Mesendoderm (in vitro differentiated cells): ENCODE measurements around the gene EFCAB13. TPM values are rescaled to one million over a fixed set of nuclear protein-coding genes. Genes with fewer than 3 reads are reported as not detected.

Experiments
- DNase-seq: peaks from one replicate; pipeline ENCODE4 v3.0.0; 2013
- H2AK5ac ChIP-seq: 2 replicates; pipeline ENCODE4 v1.6.1; 2013; ENCODE audit warnings: low read length, inconsistent platforms
- H2BK120ac ChIP-seq: 2 replicates; pipeline ENCODE4 v1.6.1; 2013; ENCODE audit warnings: low read depth, mild to moderate bottlenecking, low read length, moderate library complexity, mixed read lengths
- H2BK15ac ChIP-seq: replicated peaks from 2 replicates; pipeline ENCODE4 v1.6.1; 2013; ENCODE audit warnings: low read depth, mild to moderate bottlenecking, moderate library complexity
- H2BK5ac ChIP-seq: 2 replicates; pipeline ENCODE4 v1.6.1; 2013; ENCODE audit warnings: low read length, inconsistent platforms
- H3K18ac ChIP-seq: 2 replicates; pipeline ENCODE4 v1.6.1; 2013; ENCODE audit warnings: mild to moderate bottlenecking, low read length, mixed read lengths
- H3K23ac ChIP-seq: one replicate; pipeline ENCODE4 v1.6.1; 2013; ENCODE audit warnings: low read length
- H3K27ac ChIP-seq: 2 replicates; pipeline ENCODE4 v1.5.1; 2013; ENCODE audit warnings: low read depth, mild to moderate bottlenecking, inconsistent platforms, low read length, moderate library complexity
- H3K27me3 ChIP-seq: 2 replicates; pipeline ENCODE4 v1.6.1; 2013; ENCODE audit warnings: low read length, control low read depth, mild to moderate bottlenecking, inconsistent platforms; ENCODE audit not compliant: insufficient read depth, poor library complexity
- H3K36me3 ChIP-seq: 2 replicates; pipeline ENCODE4 v1.6.1; 2013; ENCODE audit warnings: low read length, inconsistent platforms; ENCODE audit not compliant: control insufficient read depth, insufficient read depth
- H3K4ac ChIP-seq: one replicate; pipeline ENCODE4 v1.6.1; 2013; ENCODE audit warnings: low read depth, mild to moderate bottlenecking, low read length, moderate library complexity
- H3K4me1 ChIP-seq: 2 replicates; pipeline ENCODE4 v1.6.1; 2013; ENCODE audit warnings: low read depth, low read length, inconsistent platforms; ENCODE audit not compliant: control insufficient read depth
- H3K4me2 ChIP-seq: 2 replicates; pipeline ENCODE4 v1.6.1; 2013; ENCODE audit warnings: low read length
- H3K4me3 ChIP-seq: 2 replicates; pipeline ENCODE4 v1.5.1; 2013; ENCODE audit warnings: mild to moderate bottlenecking, low read length
- H3K56ac ChIP-seq: one replicate; pipeline ENCODE4 v1.6.1; 2013; ENCODE audit warnings: low read length
- H3K79me1 ChIP-seq: 2 replicates; pipeline ENCODE4 v1.6.1; 2013; ENCODE audit warnings: low read length, inconsistent platforms
- H3K79me2 ChIP-seq: 2 replicates; pipeline ENCODE4 v1.6.1; 2013; ENCODE audit warnings: mild to moderate bottlenecking, low read length; ENCODE audit not compliant: control insufficient read depth, insufficient read depth
- H3K9ac ChIP-seq: 2 replicates; pipeline ENCODE4 v1.6.1; 2013; ENCODE audit warnings: low read length, inconsistent platforms
- H4K5ac ChIP-seq: one replicate; pipeline ENCODE4 v1.6.1; 2013; ENCODE audit warnings: low read length
- H4K8ac ChIP-seq: one replicate; pipeline ENCODE4 v1.6.1; 2013; ENCODE audit warnings: low read depth, mild to moderate bottlenecking, control low read depth, low read length, moderate library complexity
- WGBS: extraction: QIAGEN DNeasy Blood & Tissue Kit; methylation state at CpG from one replicate; pipeline ENCODE4 v1.1.7; 2013; ENCODE audit warnings: low lambda C conversion rate, missing lambda C conversion rate; ENCODE audit not compliant: insufficient coverage; ENCODE audit errors: extremely low coverage; 5-methylcytosine and 5-hydroxymethylcytosine counted together
- polyA plus RNA-seq, 2 experiments: library from polyadenylated mRNA; stranded (reverse); fragments of 200-250 nt; gene quantifications; one replicate each; pipeline ENCODE4 v1.2.3, GENCODE V29; 2013

The EFCAB13 gene, protein sequence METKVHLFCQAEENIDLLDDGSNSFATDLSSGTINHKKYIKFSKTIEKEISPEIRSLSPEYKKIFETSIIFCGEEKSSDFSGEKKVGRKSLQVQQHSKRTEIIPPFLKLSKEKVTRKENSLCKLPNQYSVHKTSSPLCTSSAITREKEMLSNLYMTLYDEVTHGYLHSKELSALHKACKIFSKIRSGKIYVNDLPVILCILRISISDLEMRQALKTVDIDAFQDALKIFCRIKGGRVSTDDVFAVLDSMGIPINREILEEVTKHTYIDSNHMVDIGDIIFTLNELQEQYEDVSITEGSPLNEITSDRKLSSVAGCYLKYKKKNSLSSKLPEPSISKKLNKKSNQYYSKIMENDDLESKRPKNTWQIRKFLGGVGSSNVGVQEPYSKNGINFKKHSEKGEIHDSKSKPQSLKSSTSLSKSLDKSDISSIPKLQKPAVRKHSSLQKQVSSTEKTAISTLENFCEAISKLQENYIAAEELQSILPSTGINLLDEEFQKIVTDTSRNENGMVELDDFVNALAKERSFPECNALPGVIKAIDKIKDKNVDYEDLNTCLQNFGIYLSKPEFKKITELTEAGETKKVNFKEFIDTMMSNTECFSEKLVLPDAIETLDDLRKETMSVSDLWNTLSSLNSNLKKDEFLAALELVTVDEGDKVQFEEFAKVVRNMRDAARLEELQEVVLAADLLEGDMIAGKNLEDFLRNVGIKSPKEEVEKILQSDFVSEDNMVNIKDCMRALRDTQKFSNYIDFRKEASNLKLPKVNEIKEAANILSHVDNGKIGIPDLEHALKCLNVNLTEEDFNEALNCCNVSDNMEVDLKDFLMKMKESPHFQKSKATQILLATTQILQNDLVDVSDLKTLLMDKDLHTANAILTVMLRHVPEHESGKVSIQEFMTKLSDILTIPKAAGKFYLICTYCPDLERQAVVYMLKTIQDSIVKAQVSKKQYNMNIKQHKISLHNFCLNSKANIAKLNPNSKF
- polyA plus RNA-seq (2013, experiment 1 of 2) = 0.31 TPM
- 0.31 TPM for polyA plus RNA-seq (2013, experiment 2 of 2)

GRCh38 chr17:47323382-47324223, at the start of gene EFCAB13:
TSS of gene EFCAB13 (plus strand) at chr17:47323955. CDS start at chr17:47328354, 4,399 bp downstream.
- H2BK15ac ChIP-seq = no peak within 1 kb of the TSS
- H3K79me2 ChIP-seq = no peaks in the 10 kb centered on the region
- H3K23ac ChIP-seq = peak within 1 kb of the TSS; percentile 60
- no peaks in the 10 kb centered on the region for H3K36me3 ChIP-seq
- H3K4me2 ChIP-seq = peak within 1 kb of the TSS; percentile 90
- H3K4me1 ChIP-seq = peaks cover 2% of the 10 kb centered on the region
- peak; percentile 96 for DNase-seq
- no peak within 1 kb of the TSS for H3K27ac ChIP-seq
- no peaks in the 10 kb centered on the region for H3K79me1 ChIP-seq
- H4K8ac ChIP-seq = no peak within 1 kb of the TSS
- WGBS = no CpG with 5 or more reads among the region's 72 CpGs
- H3K9ac ChIP-seq = peak within 1 kb of the TSS; percentile 82
- H4K5ac ChIP-seq = peak within 1 kb of the TSS; percentile 86
- no peaks in the 10 kb centered on the region for H3K27me3 ChIP-seq
- no peak within 1 kb of the TSS for H2BK5ac ChIP-seq
- H3K4ac ChIP-seq = peak within 1 kb of the TSS; percentile 8
- peak within 1 kb of the TSS; percentile 42 for H3K18ac ChIP-seq
- H3K4me3 ChIP-seq = peak within 1 kb of the TSS; percentile 47
- no peak within 1 kb of the TSS for H2BK120ac ChIP-seq
- H2AK5ac ChIP-seq = no peak within 1 kb of the TSS
- H3K56ac ChIP-seq = peak within 1 kb of the TSS; percentile 93

DNA sequence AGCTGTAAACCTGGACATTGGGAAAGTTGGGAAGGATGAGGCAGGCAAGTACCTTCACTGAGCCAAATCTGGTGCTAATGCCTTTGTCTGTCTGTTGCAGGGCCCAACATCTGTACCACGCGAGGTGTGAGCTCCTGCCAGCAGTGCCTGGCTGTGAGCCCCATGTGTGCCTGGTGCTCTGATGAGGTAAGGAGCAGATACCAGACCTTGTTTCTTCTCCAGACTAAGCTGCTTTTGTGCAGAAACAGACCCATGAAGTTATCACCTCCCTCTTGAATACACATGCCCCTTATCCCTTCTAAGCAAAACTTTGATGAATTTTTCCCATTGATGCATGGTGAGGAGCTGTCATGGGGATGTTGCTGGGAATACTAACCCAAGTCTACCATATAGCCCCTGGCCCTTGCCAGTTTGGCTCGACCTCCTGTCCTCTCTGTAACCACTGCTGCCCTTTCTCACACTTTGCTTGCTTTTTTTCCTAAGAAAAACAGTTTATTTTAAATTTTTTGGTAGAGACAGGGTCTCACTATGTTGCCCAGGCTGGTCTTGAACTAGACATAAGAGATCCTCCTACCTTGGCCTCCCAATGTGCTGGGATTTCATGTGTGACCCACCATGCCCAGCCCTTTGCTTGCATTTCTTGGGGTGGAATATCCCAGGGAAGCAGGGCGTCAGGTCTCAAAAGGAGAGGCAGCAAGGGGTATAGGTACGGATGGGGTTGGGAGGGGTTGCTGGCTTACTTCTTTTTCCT, 49.3 kb upstream of the EFCAB13 start:
- H3K4me1 ChIP-seq = peaks cover 12% of the 10 kb centered on the region
- DNase-seq = peak; percentile 60
- H3K36me3 ChIP-seq = no peaks in the 10 kb centered on the region
- H2AK5ac ChIP-seq = no peak overlapping the region
- no peak overlapping the region for H2BK120ac ChIP-seq
- H3K79me1 ChIP-seq = no peaks in the 10 kb centered on the region
- H4K5ac ChIP-seq = no peak overlapping the region
- no peak overlapping the region for H2BK5ac ChIP-seq
- H3K27ac ChIP-seq = peak overlapping the region; percentile 74
- no peak overlapping the region for H3K9ac ChIP-seq
- no peak overlapping the region for H2BK15ac ChIP-seq
- H3K56ac ChIP-seq = no peak overlapping the region
- H3K23ac ChIP-seq = no peak overlapping the region
- no peak overlapping the region for H3K4me2 ChIP-seq
- no peak overlapping the region for H4K8ac ChIP-seq
- H3K4me3 ChIP-seq = no peak overlapping the region
- no peaks in the 10 kb centered on the region for H3K79me2 ChIP-seq
- whole genome bisulfite sequencing = no CpG with 5 or more reads among the region's 5 CpGs
- no peaks in the 10 kb centered on the region for H3K27me3 ChIP-seq
- peak overlapping the region; percentile 52 for H3K18ac ChIP-seq
- no peak overlapping the region for H3K4ac ChIP-seq

GRCh38 chr17:47275245-47275984, 48.3 kb upstream of the EFCAB13 start:
- no peak overlapping the region for H2BK15ac ChIP-seq
- no peaks in the 10 kb centered on the region for H3K36me3 ChIP-seq
- peak overlapping the region; percentile 51 for H2BK120ac ChIP-seq
- H3K23ac ChIP-seq = no peak overlapping the region
- WGBS = no CpG with 5 or more reads among the region's 13 CpGs
- peak overlapping the region; percentile 21 for H3K4ac ChIP-seq
- no peak overlapping the region for H2AK5ac ChIP-seq
- peak; percentile 89 for DNase-seq
- H3K27me3 ChIP-seq = no peaks in the 10 kb centered on the region
- peak overlapping the region; percentile 28 for H2BK5ac ChIP-seq
- H3K56ac ChIP-seq = peak overlapping the region; percentile 42
- no peak overlapping the region for H3K4me3 ChIP-seq
- H3K18ac ChIP-seq = peak overlapping the region; percentile 92
- peak overlapping the region; percentile 74 for H3K27ac ChIP-seq
- peak overlapping the region; percentile 6 for H3K4me2 ChIP-seq
- no peaks in the 10 kb centered on the region for H3K79me2 ChIP-seq
- H3K79me1 ChIP-seq = no peaks in the 10 kb centered on the region
- H3K4me1 ChIP-seq = peaks cover 12% of the 10 kb centered on the region
- H4K8ac ChIP-seq = no peak overlapping the region
- H4K5ac ChIP-seq = no peak overlapping the region
- H3K9ac ChIP-seq = no peak overlapping the region

DNA sequence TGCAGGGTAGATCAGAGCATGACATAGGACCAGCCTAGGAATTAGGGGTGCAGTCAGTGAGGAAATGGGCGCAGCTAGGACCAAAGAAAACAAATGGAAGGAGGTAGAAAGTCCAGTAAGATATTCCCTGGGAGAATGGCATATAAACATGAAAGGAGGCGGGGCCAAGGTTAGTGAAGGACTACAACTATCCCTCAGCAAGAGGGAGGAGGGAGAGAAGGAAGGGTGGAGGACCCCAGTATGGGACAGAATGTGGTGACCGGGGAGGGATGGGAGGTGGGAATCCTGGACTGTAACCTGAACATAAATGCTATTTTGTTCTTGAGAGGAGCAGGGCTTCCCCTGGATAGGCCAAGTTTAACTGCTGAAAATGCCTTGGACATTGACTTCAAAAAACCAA, 47.3 kb upstream of the EFCAB13 start:
- Histone ChIP-seq H2BK5ac (peak overlapping the region; percentile 31), H3K4me2 (no peak overlapping the region), H3K4ac (peak overlapping the region; percentile 49), H4K5ac (no peak overlapping the region), H3K4me3 (no peak overlapping the region), H2BK15ac (peak overlapping the region; percentile 61), H3K18ac (peak overlapping the region; percentile 92), H3K79me1 (no peaks in the 10 kb centered on the region), H2BK120ac (peak overlapping the region; percentile 51), H2AK5ac (peak overlapping the region; percentile 59), H3K23ac (no peak overlapping the region), H3K36me3 (no peaks in the 10 kb centered on the region), H3K56ac (peak overlapping the region; percentile 42), H3K4me1 (peaks cover 12% of the 10 kb centered on the region), H3K27ac (peak overlapping the region; percentile 74), H3K27me3 (no peaks in the 10 kb centered on the region), H3K9ac (peak overlapping the region; percentile 15), H4K8ac (no peak overlapping the region), H3K79me2 (no peaks in the 10 kb centered on the region)
- no peak for DNase-seq
- no CpG with 5 or more reads among the region's 3 CpGs for WGBS
